Ovary (tissue), 3 donors: ENCODE data around the gene LRRC66.

ENCODE experiments used
- CTCF ChIP-seq, 3 donors: fragments of 450-650 bp in 2 of 3; fragments of 200-600 bp in 1 of 3; IDR thresholded peaks; one replicate each; pipeline versions ENCODE4 v1.5.1 to v1.8.0; 2016 to 2022; ENCODE audit warnings: antibody characterized with exemption in 3 of 3, mild to moderate bottlenecking in 1 of 3
- POLR2A ChIP-seq: fragments of 450-650 bp; IDR thresholded peaks from one replicate; pipeline ENCODE4 v1.6.1; 2017; ENCODE audit warnings: antibody characterized with exemption, mild to moderate bottlenecking, moderate library complexity
- donor health status: DM: no; HTN: no; CAD: no.

GRCh38 chr4:52054254-52054653 lies 34.1 kb upstream of the LRRC66 start:
- TF ChIP-seq CTCF (IDR thresholded peaks at IDR 0.05) (no peak), POLR2A (no peak)
